GM19351 (cell line): ENCODE data around the gene CDC42BPA.

Experiments
- ATAC-seq: cut with Tn5 transposase; IDR thresholded peaks from one replicate; pipeline ENCODE4 v1.9.1; 2021; ENCODE audit warnings: mild to moderate bottlenecking, moderate library complexity; ENCODE audit not compliant: unreplicated experiment

The CDC42BPA gene

GRCh38 chr1:226983247-226983991 lies 334.9 kb downstream of the CDC42BPA start:
- no peak for ATAC-seq

- no peak for ATAC-seq
Measured at GRCh38 chr1:226982451-226983177, 335.7 kb downstream of the CDC42BPA start.

GRCh38 chr1:226981838-226982237 lies 336.5 kb downstream of the CDC42BPA start:
- ATAC-seq, result no peak

GRCh38 chr1:226981386-226981817 lies 336.9 kb downstream of the CDC42BPA start:
- no peak for ATAC-seq

GRCh38 chr1:226980565-226981385 lies 337.5 kb downstream of the CDC42BPA start:
- ATAC-seq, result no peak

GRCh38 chr1:226980122-226980560 lies 338.2 kb downstream of the CDC42BPA start:
- ATAC-seq, result no peak

- ATAC-seq, result no peak
Measured at GRCh38 chr1:226979517-226980121, 338.7 kb downstream of the CDC42BPA start.

GRCh38 chr1:226979115-226979516 lies 339.2 kb downstream of the CDC42BPA start:
- no peak for ATAC-seq

- no peak for ATAC-seq
Measured at GRCh38 chr1:226978432-226979114, 339.7 kb downstream of the CDC42BPA start.

GRCh38 chr1:226977643-226978431 lies 340.5 kb downstream of the CDC42BPA start:
- no peak for ATAC-seq

GRCh38 chr1:226976978-226977642 lies 341.2 kb downstream of the CDC42BPA start:
- no peak for ATAC-seq

- ATAC-seq, result no peak
Measured at GRCh38 chr1:226976276-226976977, 341.9 kb downstream of the CDC42BPA start.

- no peak for ATAC-seq
Measured at GRCh38 chr1:226975259-226976250, 342.7 kb downstream of the CDC42BPA start.

GRCh38 chr1:226974544-226975258 lies 343.6 kb downstream of the CDC42BPA start:
- no peak for ATAC-seq

- ATAC-seq, result no peak
Measured at GRCh38 chr1:226973898-226974543, 344.3 kb downstream of the CDC42BPA start.

GRCh38 chr1:226973371-226973897 lies 344.9 kb downstream of the CDC42BPA start:
- ATAC-seq, result no peak
